Stomach (tissue), 9 donors: ENCODE data around the gene NLRP12. TPM values are rescaled to one million over a fixed set of nuclear protein-coding genes. Genes with fewer than 3 reads are reported as not detected.

ENCODE experiments used
- DNase-seq, 2 donors: peaks; one replicate each; pipeline versions ENCODE4 v3.0.0 to v3.0.0-alpha.2; 2013 to 2019
- H3K27ac ChIP-seq, 5 donors: fragments of 200-600 bp in 4 of 5; sonication (generic) in 4 of 5; one replicate each; pipeline ENCODE4 v1.5.1; 2013 to 2019; ENCODE audit warnings: mild to moderate bottlenecking in 1 of 5, moderate library complexity in 1 of 5
- H3K27me3 ChIP-seq, 3 donors: fragments of 200-600 bp; sonication (generic); one replicate each; pipeline ENCODE4 v1.5.1; 2017 to 2019; ENCODE audit warnings: mixed run types in 1 of 3
- H3K36me3 ChIP-seq, 4 donors: fragments of 200-600 bp; sonication (generic); 1 replicate in 3 of 4; 2 replicates in 1 of 4; pipeline ENCODE4 v1.5.1; 2016 to 2019
- H3K4me1 ChIP-seq, 4 donors: fragments of 200-600 bp; sonication (generic); one replicate each; pipeline ENCODE4 v1.5.1; 2016 to 2019
- H3K4me3 ChIP-seq, 4 donors: fragments of 200-600 bp; sonication (generic) in 3 of 4; one replicate each; pipeline ENCODE4 v1.5.1; 2016 to 2019; ENCODE audit warnings: mild to moderate bottlenecking in 1 of 4
- H3K9me3 ChIP-seq, 4 donors: fragments of 200-600 bp; sonication (generic); one replicate each; pipeline ENCODE4 v1.5.1; 2016 to 2019
- CTCF ChIP-seq, 7 experiments: fragments of 450-650 bp in 4 of 7; fragments of 200-600 bp in 3 of 7; sonication (generic) in 3 of 7; IDR thresholded peaks; one replicate each; pipeline ENCODE4 v1.5.1; 2016 to 2019; ENCODE audit warnings: antibody characterized with exemption in 7 of 7, control low read depth in 2 of 7, mild to moderate bottlenecking in 1 of 7
- EP300 ChIP-seq: sonication (generic); formaldehyde crosslinking; IDR thresholded peaks from one replicate; pipeline ENCODE4 v1.6.1; 2017; ENCODE audit warnings: antibody characterized with exemption
- POLR2A ChIP-seq, 4 donors: fragments of 450-650 bp; IDR thresholded peaks; one replicate each; pipeline ENCODE4 v1.6.1; 2016; ENCODE audit warnings: antibody characterized with exemption in 4 of 4, control low read depth in 2 of 4, mild to moderate bottlenecking in 1 of 4, moderate library complexity in 1 of 4
- POLR2AphosphoS5 ChIP-seq, 3 donors: sonication (generic); formaldehyde crosslinking; IDR thresholded peaks; one replicate each; pipeline ENCODE4 v1.6.1; 2016; ENCODE audit warnings: antibody characterized with exemption in 3 of 3
- WGBS, 5 donors: extraction: QIAGEN DNeasy Blood & Tissue Kit in 3 of 5; methylation state at CpG; one replicate each; pipeline versions ENCODE4 v1.1.5 to v1.1.7; 2013 to 2018; 5-methylcytosine and 5-hydroxymethylcytosine counted together
- intact Hi-C: fragments of 100-400 bp; cut with DNase I; formaldehyde crosslinking; loops from one replicate; pipeline ENCODE4 v1.15.1; 2023; ENCODE audit warnings: low total_unique reads
- polyA plus RNA-seq, 3 donors: library from polyadenylated mRNA; stranded (reverse); fragments of 200-250 nt; gene quantifications; one replicate each; pipeline ENCODE4 v1.2.3, GENCODE V29; 2013
- total RNA-seq, 5 donors: library from RNA; depleted of rRNA; stranded (reverse); fragments of >200 nt; gene quantifications; one replicate each; pipeline versions ENCODE4 v1.1.0 to v1.2.3, GENCODE V29; 2014 to 2016
- donor health status: healthy with polysubstance abuse.
- donor health status: Bipolar disorder and iron deficiency.
- donor health status: healthy.

NLRP12 gene
- total and polyA plus RNA-seq, 8 donors = 0.05 to 0.18 (median 0.06) TPM; not detected in 5

- Histone ChIP-seq H3K27ac (peak overlapping the region; percentile 67 to 99 (median 94)), H3K36me3 (peaks cover 0 to 7% (median under 1%) of the 10 kb centered on the region in 4 donors), H3K4me3 (peak overlapping the region; percentile 68 to 95 (median 74)), H3K27me3 (no peaks in the 10 kb centered on the region), H3K4me1 (peaks cover 36 to 62% (median 45%) of the 10 kb centered on the region in 4 donors), H3K9me3 (no peaks in the 10 kb centered on the region)
- DNase-seq = peak; percentile 71 to 95
- intact Hi-C loops = no loop called here
- 2 to 8% (median 4%) methylated on average over 30 to 50 of the region's 50 CpGs for WGBS, 5 donors
- no peak for TF ChIP-seq CTCF (IDR thresholded peaks at IDR 0.05)
- TF ChIP-seq POLR2A (IDR thresholded peaks at IDR 0.05) = no peak
- TF ChIP-seq POLR2AphosphoS5 (IDR thresholded peaks at IDR 0.05) = peak in 1 of 3 donors; percentile 43
Measured at GRCh38 chr19:53865918-53866864, 42.1 kb upstream of the NLRP12 start.

GRCh38 chr19:53865523-53865917 is 41.4 kb upstream of the NLRP12 start:
- Histone ChIP-seq H3K4me1 (peaks cover 29 to 55% (median 40%) of the 10 kb centered on the region in 4 donors), H3K4me3 (no peak overlapping the region), H3K36me3 (peaks cover 0 to 1% (median 0%) of the 10 kb centered on the region in 4 donors), H3K27ac (peak overlapping the region; percentile 67 to 99 (median 94)), H3K9me3 (no peaks in the 10 kb centered on the region), H3K27me3 (no peaks in the 10 kb centered on the region)
- DNase-seq = no peak
- intact Hi-C loops = no loop called here
- 49 to 64% (median 56%) methylated on average over 8 to 9 of the region's 9 CpGs for WGBS, 5 donors
- TF ChIP-seq CTCF (IDR thresholded peaks at IDR 0.05) (no peak), POLR2A (IDR thresholded peaks at IDR 0.05) (no peak), EP300 (no peak), POLR2AphosphoS5 (IDR thresholded peaks at IDR 0.05) (no peak)

- TF ChIP-seq CTCF (IDR thresholded peaks at IDR 0.05) = no peak
- no peak for TF ChIP-seq POLR2AphosphoS5 (IDR thresholded peaks at IDR 0.05)
- no peak for TF ChIP-seq EP300
- TF ChIP-seq POLR2A (IDR thresholded peaks at IDR 0.05) = no peak
- intact Hi-C loops = no loop called here
- peak; percentile 60 to 83 for DNase-seq
- no peaks in the 10 kb centered on the region for H3K9me3 ChIP-seq
- H3K27ac ChIP-seq = peak overlapping the region in 2 of 5 donors; percentile 20 to 98
- no peaks in the 10 kb centered on the region for H3K36me3 ChIP-seq
- H3K27me3 ChIP-seq = no peaks in the 10 kb centered on the region
- peaks cover 25 to 43% (median 35%) of the 10 kb centered on the region in 4 donors for H3K4me1 ChIP-seq
- 26 to 60% (median 28%) methylated on average over 6 of the region's 6 CpGs for WGBS, 5 donors
- no peak overlapping the region for H3K4me3 ChIP-seq
Measured at GRCh38 chr19:53864308-53864836, 40.3 kb upstream of the NLRP12 start.

GRCh38 chr19:53853707-53854106 is 29.6 kb upstream of the NLRP12 start:
- intact Hi-C loops = no loop called here

More at GRCh38 chr19:53853707-53854106, 29.6 kb upstream of the NLRP12 start:
- Histone ChIP-seq H3K4me3 (no peak overlapping the region), H3K36me3 (no peaks in the 10 kb centered on the region), H3K4me1 (peaks cover 0 to 16% (median 0%) of the 10 kb centered on the region in 4 donors), H3K9me3 (no peaks in the 10 kb centered on the region), H3K27me3 (peaks cover 0 to 60% (median 0%) of the 10 kb centered on the region in 3 donors), H3K27ac (no peak overlapping the region)
- WGBS, 5 donors = 60 to 91% (median 84%) methylated on average over 2 of the region's 2 CpGs
- TF ChIP-seq EP300 = no peak
- TF ChIP-seq POLR2AphosphoS5 (IDR thresholded peaks at IDR 0.05) = no peak
- no peak for TF ChIP-seq CTCF (IDR thresholded peaks at IDR 0.05)
- no peak for TF ChIP-seq POLR2A (IDR thresholded peaks at IDR 0.05)
- DNase-seq = no peak
